HEK293 (cell line): ENCODE measurements around the gene AVPR1B.

Experiments used
- GLIS1 ChIP-seq: fragments of 450-650 bp; formaldehyde crosslinking; IDR thresholded peaks from 2 replicates; pipeline ENCODE4 v1.5.1; 2016; ENCODE audit warnings: missing biosample characterization, missing genetic modification characterization
- INSM2 ChIP-seq: fragments of 450-650 bp; formaldehyde crosslinking; IDR thresholded peaks from 2 replicates; pipeline ENCODE4 v1.5.1; 2016; ENCODE audit warnings: missing biosample characterization, missing genetic modification characterization
- KLF16 ChIP-seq: fragments of 450-650 bp; formaldehyde crosslinking; IDR thresholded peaks from 2 replicates; pipeline ENCODE4 v1.5.1; 2017; ENCODE audit warnings: missing biosample characterization, missing genetic modification characterization
- REST ChIP-seq: fragments of 450-650 bp; formaldehyde crosslinking; IDR thresholded peaks from 2 replicates; pipeline ENCODE4 v1.5.1; 2016; ENCODE audit warnings: missing biosample characterization, missing genetic modification characterization
- ZBTB10 ChIP-seq: fragments of 450-650 bp; formaldehyde crosslinking; IDR thresholded peaks from 2 replicates; pipeline ENCODE4 v1.5.1; 2016; ENCODE audit warnings: missing biosample characterization, missing genetic modification characterization
- ZBTB26 ChIP-seq: fragments of 450-650 bp; formaldehyde crosslinking; optimal IDR thresholded peaks from 2 replicates; pipeline ENCODE3; 2016; ENCODE audit warnings: missing biosample characterization, mild to moderate bottlenecking, missing genetic modification characterization
- ZNF10 ChIP-seq: fragments of 450-650 bp; formaldehyde crosslinking; IDR thresholded peaks from 2 replicates; pipeline ENCODE4 v1.5.1; 2017; ENCODE audit warnings: missing biosample characterization, missing genetic modification characterization
- ZNF114 ChIP-seq: fragments of 450-650 bp; formaldehyde crosslinking; IDR thresholded peaks from 2 replicates; pipeline ENCODE4 v1.5.0; 2017; ENCODE audit warnings: missing biosample characterization, missing genetic modification characterization
- ZNF391 ChIP-seq: fragments of 450-650 bp; formaldehyde crosslinking; IDR thresholded peaks from 2 replicates; pipeline ENCODE4 v1.5.1; 2016; ENCODE audit warnings: low read depth, missing biosample characterization, missing genetic modification characterization, borderline replicate concordance
- ZNF561 ChIP-seq: fragments of 450-650 bp; IDR thresholded peaks from 2 replicates; pipeline ENCODE4 v1.5.1; 2018; ENCODE audit warnings: missing biosample characterization, missing genetic modification characterization, borderline replicate concordance
- ZNF621 ChIP-seq: fragments of 450-650 bp; formaldehyde crosslinking; IDR thresholded peaks from 2 replicates; pipeline ENCODE4 v1.5.1; 2017; ENCODE audit warnings: missing biosample characterization, missing genetic modification characterization
- ZNF639 ChIP-seq: fragments of 450-650 bp; formaldehyde crosslinking; IDR thresholded peaks from 2 replicates; pipeline ENCODE4 v1.5.1; 2016; ENCODE audit warnings: missing biosample characterization, missing genetic modification characterization
- ZNF660 ChIP-seq: fragments of 450-650 bp; IDR thresholded peaks from 2 replicates; pipeline ENCODE4 v1.5.1; 2018; ENCODE audit warnings: missing biosample characterization, mild to moderate bottlenecking, missing genetic modification characterization
- ZNF692 ChIP-seq: fragments of 450-650 bp; formaldehyde crosslinking; IDR thresholded peaks from 2 replicates; pipeline ENCODE4 v1.5.1; 2016; ENCODE audit warnings: missing biosample characterization, missing genetic modification characterization

Gene AVPR1B

GRCh38 chr1:206106328-206107167, 10.6 kb downstream of the AVPR1B start (continued):
- TF ChIP-seq REST (no peak), INSM2 (tag by site-specific recombination) (no peak), ZNF639 (tag by site-specific recombination) (no peak), KLF16 (tag by site-specific recombination) (no peak), ZNF10 (peak; percentile 26; the same call in 1 of the 2 replicates), ZNF561 (no peak), ZBTB26 (no peak), ZNF114 (tag by site-specific recombination) (no peak), ZNF621 (no peak), ZBTB10 (tag by site-specific recombination) (no peak), ZNF660 (tag by site-specific recombination) (peak; percentile 75; the same call in 1 of the 2 replicates), ZNF692 (tag by site-specific recombination) (0 out of 2 replicates have a peak, but pooled peaks have one; percentile 27), ZNF391 (tag by site-specific recombination) (no peak), GLIS1 (tag by site-specific recombination) (no peak)
